ENCODE data around the gene CCDC88C. TPM values are rescaled to one million over a fixed set of nuclear protein-coding genes. Genes with fewer than 3 reads are reported as not detected.

The CCDC88C gene
- total RNA-seq, 1 experiment from 2014 or later, result 2.0 TPM

- DNase-seq (ENCODE audit: low read depth), result no peak
- in situ Hi-C loops (cut with HindIII; ENCODE audit: low pct_unique_long_range_greater_than_20kb, low sequenced_read_pairs), result no loop called here
Observed at GRCh38 chr14:91357272-91358024, 60.2 kb downstream of the CCDC88C start.

DNA sequence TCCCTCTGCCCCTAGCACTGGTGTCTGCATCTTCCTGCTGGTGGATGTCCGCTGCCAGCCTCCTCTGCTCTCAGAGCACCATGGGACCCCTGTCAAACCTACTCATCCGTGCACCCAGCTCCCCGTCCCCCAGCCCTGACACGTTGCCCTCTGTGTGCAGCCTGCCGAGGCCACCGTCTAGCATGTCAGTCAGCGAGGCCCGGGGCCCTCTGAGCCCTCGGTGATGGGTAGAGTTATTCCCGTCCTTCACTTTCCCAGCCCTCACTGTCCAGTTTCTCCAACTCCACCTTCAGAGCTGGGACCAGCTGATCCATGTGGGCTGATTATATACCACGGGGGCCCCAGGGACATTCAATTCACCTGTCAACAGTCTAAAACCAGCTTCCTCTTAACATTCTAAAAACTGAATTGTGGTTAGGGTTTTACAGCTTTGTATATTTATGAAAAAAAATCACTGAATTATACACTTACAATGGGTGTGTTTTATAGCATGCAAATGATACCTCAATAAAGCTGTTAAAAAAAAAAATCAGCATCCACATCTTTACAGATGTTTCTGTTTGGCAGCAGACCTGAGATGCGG lies 61.3 kb downstream of the CCDC88C start:
- in situ Hi-C loops (cut with HindIII; ENCODE audit: low pct_unique_long_range_greater_than_20kb, low sequenced_read_pairs), result no loop called here
- no peak for DNase-seq (ENCODE audit: low read depth)

DNA sequence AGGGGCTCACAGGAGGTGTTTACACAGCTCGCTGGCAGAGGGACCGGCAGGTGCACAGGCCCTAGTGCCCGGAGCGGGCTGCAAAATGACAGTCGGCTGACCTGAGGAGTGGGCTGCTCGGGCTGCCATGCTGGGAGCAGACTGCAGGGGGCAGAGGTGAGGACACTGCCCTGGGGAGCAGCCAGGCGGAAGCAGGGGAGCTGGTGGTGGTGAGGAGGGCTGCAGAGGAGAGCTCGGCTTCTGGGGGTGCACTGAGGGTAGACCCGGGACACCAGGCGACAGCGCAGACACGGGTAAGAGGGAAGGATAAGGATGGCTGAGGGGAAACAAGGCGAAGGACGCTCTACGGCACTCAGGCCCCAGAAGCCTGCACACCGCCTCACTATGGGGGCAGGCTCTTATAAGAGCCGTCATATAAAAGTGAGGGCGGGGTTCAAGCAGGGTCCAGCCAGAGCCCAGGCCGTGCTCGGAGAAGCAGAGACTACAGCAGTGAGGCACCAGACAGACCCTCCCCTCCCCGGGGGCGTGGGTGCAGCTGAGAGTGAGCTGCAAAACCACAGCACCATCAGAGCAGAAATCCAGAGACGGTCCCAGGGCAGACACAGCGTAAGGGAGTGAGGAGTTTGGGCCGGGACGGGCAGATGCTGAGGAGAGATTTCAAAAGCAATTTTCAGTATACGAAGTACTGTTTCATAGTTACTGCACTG lies 62.5 kb downstream of the CCDC88C start:
- no peak for DNase-seq (ENCODE audit: low read depth)
- in situ Hi-C loops (cut with HindIII; ENCODE audit: low pct_unique_long_range_greater_than_20kb, low sequenced_read_pairs), result no loop called here

DNA sequence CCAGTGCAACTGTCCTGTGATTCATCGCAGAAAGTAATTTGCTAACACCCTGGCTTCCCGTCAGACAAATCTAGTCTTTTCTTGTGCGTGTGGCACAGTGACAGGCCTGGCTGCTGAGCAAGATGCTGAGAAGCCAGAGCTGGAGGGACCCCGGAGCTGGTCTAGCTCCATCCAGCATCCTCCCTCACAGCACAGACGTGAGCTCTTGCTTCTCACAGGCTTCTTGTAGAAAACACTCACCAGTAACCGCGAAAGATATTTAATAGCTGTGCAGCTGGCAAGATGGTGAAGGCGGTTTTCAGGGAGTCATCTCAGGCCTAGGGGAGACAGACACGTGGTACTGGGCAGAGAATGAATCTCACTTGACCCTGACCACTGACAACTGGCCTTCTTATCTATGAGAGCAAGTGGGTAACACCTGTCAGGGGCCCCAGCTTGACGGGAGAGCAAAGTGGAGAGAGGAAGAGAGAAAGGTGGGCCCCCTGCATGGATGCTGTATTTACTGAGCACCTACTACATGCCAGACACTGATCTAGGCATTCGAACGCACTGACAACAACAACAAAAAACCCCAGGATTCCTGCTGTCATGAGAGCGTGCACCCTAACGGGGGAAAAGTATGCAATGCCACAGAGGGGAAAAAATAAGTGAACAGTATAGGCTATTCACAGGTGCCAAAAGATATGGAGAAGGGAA lies 63.3 kb downstream of the CCDC88C start:
- in situ Hi-C loops (cut with HindIII; ENCODE audit: low pct_unique_long_range_greater_than_20kb, low sequenced_read_pairs), result no loop called here
- DNase-seq (ENCODE audit: low read depth), result no peak

- no peak for DNase-seq (ENCODE audit: low read depth)
- in situ Hi-C loops (cut with HindIII; ENCODE audit: low pct_unique_long_range_greater_than_20kb, low sequenced_read_pairs), result no loop called here
Observed at GRCh38 chr14:91352728-91353692, 64.6 kb downstream of the CCDC88C start.

DNA sequence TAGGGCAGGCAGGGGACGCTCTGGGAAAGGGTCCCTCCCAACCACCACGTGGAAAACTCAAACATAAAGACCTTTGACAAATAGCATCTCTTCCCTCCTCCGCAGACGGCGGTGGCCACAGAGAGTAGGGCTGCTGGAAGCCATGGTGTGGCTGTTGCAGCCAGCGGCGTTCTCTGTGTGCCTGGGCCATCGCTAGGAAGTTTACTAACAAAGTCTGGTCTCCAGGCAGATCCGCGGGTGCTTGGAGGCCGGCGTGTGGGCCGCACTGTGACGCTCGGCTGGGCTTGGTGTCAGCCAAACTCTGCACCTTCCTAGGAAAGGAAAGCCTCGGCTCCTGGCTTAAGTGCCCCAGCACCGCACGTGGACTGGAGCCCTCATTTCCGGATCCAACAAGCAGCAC lies 65.6 kb downstream of the CCDC88C start:
- in situ Hi-C loops (cut with HindIII; ENCODE audit: low pct_unique_long_range_greater_than_20kb, low sequenced_read_pairs), result no loop called here
- no peak for DNase-seq (ENCODE audit: low read depth)

- in situ Hi-C loops (cut with HindIII; ENCODE audit: low pct_unique_long_range_greater_than_20kb, low sequenced_read_pairs), result no loop called here
- DNase-seq (ENCODE audit: low read depth), result no peak
Observed at GRCh38 chr14:91351512-91351862, 66.1 kb downstream of the CCDC88C start.

DNA sequence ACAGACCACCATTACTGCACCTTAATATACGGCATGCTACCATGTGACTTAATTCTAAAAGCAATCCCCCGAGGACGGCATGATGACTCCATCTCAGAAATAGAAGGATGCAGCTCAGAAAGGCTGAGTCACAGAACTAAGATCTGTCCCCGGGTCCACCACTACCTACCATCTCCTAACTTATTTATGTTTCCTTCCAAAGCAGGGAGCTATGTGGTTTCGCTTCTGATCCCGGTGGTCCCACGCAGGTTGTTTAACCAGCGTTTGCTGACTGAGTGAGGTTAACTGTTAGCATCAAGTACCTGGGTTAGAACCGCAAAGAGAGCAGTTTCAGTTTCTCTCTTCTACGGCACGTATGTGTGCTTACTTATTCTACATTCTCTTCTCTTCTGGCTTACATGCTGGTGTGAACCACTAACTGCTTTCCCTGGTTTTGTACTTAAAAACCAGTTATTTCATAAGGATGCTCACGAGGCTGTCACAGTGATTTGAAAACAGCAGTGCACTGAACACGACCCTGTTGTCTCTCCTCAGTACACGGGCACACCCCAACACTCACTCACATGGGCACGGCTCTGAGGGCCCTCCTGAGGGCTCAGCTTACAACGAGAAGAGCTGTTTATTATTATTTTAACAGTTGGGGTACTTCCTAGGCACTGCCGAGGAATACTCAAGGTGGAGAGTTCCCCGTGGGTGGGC lies 66.7 kb downstream of the CCDC88C start:
- in situ Hi-C loops (cut with HindIII; ENCODE audit: low pct_unique_long_range_greater_than_20kb, low sequenced_read_pairs), result no loop called here
- DNase-seq (ENCODE audit: low read depth), result no peak

- in situ Hi-C loops (cut with HindIII; ENCODE audit: low pct_unique_long_range_greater_than_20kb, low sequenced_read_pairs), result no loop called here
Observed at GRCh38 chr14:91350483-91350812, 67.2 kb downstream of the CCDC88C start.

DNA sequence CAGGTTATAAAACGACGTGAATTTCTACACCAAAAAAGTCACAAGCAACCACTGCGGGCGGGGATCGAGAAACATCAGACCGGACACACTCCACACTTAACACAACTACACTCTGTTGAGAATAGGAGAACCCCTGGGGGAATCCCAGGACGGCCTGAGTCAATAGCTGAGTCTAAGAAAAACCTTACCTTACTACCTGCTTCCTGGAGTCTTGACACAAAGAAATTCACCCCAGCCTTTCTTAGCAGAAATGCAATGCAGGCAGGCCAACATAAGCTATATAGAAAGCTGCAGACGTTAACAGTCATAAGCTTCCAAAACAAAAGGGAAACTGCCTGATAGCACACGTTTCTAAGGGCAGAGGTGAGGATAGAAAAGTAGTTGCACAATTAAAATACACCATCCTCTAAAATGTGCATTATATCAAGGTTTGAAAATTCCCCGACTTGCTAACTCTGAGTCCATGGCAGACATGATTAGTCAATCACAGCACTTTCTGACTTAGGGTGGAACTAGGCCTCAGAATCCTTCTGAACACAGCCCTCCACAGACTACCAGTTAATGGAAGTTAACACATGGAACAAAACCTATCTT lies 68.0 kb downstream of the CCDC88C start:
- DNase-seq (ENCODE audit: low read depth), result no peak
- in situ Hi-C loops (cut with HindIII; ENCODE audit: low pct_unique_long_range_greater_than_20kb, low sequenced_read_pairs), result no loop called here

More at GRCh38 chr14:91350483-91350812, 67.2 kb downstream of the CCDC88C start:
- no peak for DNase-seq (ENCODE audit: low read depth)

DNA sequence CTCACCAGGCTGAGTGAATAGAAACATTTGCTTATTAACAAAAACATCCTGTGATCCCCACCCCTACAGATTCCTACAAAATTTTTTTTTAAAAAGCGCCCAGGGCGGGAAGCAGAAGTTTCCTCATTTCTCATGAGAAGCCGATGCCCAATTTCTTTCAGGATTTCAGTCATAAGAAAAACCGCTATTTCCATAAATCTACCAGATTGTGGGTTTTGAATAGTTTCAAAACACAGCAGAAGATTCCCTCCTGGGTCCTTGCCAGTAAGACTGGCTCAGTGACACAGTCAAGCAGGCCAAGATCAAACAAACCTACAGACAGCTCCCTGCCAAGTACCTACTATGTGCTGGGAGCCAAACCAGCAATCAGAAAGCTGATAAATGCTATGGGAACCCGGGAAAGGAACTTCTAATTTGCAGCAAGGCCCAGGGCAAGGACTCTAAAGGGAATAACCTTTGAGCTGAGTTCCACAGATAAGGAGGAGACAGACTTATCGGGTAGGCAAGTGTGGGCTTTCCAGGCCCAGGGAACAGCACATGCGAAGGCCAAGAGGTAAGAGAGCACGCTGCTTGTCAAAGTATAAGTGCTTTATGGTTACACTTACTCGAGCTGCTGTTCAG lies 68.7 kb downstream of the CCDC88C start:
- in situ Hi-C loops (cut with HindIII; ENCODE audit: low pct_unique_long_range_greater_than_20kb, low sequenced_read_pairs), result no loop called here
- no peak for DNase-seq (ENCODE audit: low read depth)

DNA sequence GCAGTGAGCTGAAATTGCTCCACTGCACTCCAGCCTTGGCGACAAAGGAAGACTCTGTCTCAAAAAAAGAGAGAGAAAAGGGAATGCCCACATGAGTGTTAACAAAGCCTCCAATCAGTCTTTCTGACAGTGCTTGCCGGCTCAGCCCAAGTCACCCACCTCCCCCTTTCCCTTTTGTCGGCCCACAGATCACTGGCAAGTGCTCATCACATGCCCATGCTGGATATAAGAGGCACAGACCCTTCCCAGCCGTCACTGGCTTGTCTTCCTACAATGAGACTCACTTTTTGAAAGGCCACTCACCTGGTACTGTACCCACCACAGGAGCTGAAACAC lies 70.8 kb downstream of the CCDC88C start:
- DNase-seq (ENCODE audit: low read depth), result no peak
- in situ Hi-C loops (cut with HindIII; ENCODE audit: low pct_unique_long_range_greater_than_20kb, low sequenced_read_pairs), result no loop called here

DNA sequence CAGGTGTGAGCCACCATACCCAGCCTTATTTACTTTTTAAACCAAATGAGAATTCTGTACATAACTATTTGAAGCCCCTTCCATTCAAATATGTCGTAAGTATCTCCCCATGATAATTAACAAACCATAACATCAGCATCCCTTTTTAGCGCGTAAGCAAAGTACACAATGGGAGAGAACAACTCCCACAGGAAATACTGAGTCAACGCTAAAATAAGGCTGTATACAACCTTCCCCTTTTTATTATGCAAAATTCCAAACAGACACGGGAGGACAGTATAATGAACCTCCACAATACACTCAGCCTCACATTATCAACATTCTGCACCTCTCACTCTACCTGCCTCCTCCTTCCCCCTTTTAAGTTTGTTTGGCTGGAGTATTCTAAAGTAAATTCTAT lies 73.5 kb downstream of the CCDC88C start:
- no peak for DNase-seq (ENCODE audit: low read depth)
- in situ Hi-C loops (cut with HindIII; ENCODE audit: low pct_unique_long_range_greater_than_20kb, low sequenced_read_pairs), result no loop called here

DNA sequence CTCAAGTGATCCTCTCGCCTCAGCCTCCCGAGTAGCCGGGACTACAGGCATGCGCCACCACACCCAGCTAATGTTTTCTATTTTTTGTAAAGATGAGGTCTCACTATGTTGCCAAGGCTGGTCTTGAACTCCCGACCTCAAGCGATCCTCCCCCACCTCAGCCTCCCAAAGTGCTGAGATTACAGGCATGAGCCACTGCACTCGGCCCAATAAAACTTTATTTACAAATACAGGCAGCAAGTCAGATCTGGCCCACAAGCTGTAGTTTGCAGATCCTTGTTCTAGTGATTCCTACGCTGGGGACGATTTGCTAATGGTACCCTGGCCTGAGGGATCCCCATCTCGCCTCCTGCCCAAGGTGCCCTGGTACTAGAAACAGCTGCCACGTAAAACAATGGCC lies 74.6 kb downstream of the CCDC88C start:
- no peak for DNase-seq (ENCODE audit: low read depth)
- in situ Hi-C loops (cut with HindIII; ENCODE audit: low pct_unique_long_range_greater_than_20kb, low sequenced_read_pairs), result no loop called here

DNA sequence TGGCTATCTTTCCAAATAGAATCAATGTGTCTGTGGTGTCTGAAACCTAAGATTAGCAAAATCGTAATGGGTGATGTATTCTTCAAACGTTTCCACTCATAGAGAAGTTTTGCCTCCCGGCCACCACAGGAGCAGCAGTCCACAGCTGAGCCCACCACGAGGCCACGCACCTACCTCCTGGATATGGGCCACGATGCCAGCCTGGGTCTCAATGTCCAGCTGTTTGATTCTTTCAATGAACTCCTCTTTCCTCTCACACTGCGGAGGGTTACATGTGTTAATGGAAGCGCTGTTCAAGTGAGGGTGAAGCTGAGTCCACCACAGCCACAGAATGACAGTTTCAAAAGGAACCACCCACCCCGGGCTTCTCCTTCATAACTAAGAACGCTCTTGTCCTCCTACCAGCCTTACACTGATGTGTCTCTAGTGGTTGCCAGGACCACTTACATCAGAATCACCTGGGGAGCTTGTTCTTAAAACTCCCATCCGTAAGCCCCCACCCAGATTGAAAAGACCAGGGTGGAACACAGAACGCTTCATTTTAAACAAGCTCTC lies 75.3 kb downstream of the CCDC88C start:
- in situ Hi-C loops (cut with HindIII; ENCODE audit: low pct_unique_long_range_greater_than_20kb, low sequenced_read_pairs), result no loop called here
- DNase-seq (ENCODE audit: low read depth), result no peak

GRCh38 chr14:91341751-91342154 lies 75.9 kb downstream of the CCDC88C start:
- in situ Hi-C loops (cut with HindIII; ENCODE audit: low pct_unique_long_range_greater_than_20kb, low sequenced_read_pairs), result no loop called here

GRCh38 chr14:91341334-91341733 lies 76.3 kb downstream of the CCDC88C start:
- DNase-seq (ENCODE audit: low read depth), result no peak
- in situ Hi-C loops (cut with HindIII; ENCODE audit: low pct_unique_long_range_greater_than_20kb, low sequenced_read_pairs), result no loop called here

More at GRCh38 chr14:91341751-91342154, 75.9 kb downstream of the CCDC88C start:
- no peak for DNase-seq (ENCODE audit: low read depth)
